ENCODE results near the gene TBC1D22A. TPM values are rescaled to one million over a fixed set of nuclear protein-coding genes. Genes with fewer than 3 reads are reported as not detected.
A peak's percentile ranks its signal among the peaks of the same experiment; 100 is the strongest.

The TBC1D22A gene
- polyA plus RNA-seq, 1 donor: 19.0 TPM

DNA sequence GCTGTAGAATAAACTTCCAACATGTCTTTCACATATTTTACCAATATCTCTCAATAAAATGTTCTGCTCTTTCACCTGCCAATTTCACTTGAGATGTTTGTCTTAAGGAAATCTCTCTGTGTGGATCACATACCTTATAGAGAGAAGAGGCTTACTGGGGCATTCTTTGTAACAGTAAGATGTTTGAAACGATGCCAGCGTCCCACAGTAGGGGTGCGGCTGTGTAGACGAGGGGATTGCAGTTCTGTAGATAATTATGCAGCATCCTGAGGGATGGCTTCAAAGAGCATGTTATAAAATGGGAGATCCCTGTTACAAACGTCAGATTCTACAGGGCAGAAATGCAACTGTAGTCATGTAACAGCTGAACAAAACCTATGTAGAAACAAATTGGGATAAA, 200.0 kb downstream of the TBC1D22A start:
- DNase-seq: no peak

DNA sequence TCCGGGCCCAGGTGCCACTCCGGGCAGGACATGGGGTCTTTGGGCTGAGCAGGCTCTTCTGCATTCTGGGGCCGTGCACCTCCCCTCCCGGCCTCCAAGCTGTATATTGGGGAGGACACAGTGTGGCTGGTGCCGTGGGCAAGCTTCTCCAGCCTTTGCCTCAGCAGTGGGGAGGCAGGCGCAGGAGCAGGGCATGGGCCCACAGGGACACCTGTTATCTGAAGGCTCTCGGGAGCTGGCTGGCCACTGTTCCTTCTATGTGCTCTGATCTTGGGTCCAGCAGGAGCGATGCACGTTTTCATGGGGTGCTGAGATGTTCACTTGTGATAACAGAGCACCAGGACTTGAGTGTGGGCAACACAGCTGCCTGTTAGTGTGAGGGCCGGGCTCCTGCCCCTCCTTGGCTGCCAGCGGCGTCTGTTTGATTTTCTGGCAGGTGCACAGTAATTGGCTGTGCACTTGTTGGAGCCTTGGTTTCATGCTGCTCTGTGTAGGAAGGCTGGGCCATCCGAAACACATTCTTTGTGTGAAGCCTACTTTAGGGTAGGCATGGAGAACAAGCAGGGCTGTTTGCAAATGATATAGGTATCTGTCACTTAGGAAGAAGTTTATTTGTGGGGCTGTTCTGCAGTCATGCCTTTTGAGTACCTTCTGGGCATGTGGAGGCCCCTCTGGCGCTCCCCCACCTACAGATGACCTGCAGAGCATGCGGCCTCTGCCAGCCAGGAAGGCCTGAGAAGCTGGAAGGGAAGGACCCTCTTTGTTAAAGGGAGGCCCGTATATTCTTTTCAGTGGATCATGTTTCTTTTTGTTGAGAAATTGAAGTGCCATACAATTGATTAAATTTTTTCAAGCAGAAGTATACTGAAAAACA, 201.5 kb downstream of the TBC1D22A start:
- DNase-seq: no peak

DNA sequence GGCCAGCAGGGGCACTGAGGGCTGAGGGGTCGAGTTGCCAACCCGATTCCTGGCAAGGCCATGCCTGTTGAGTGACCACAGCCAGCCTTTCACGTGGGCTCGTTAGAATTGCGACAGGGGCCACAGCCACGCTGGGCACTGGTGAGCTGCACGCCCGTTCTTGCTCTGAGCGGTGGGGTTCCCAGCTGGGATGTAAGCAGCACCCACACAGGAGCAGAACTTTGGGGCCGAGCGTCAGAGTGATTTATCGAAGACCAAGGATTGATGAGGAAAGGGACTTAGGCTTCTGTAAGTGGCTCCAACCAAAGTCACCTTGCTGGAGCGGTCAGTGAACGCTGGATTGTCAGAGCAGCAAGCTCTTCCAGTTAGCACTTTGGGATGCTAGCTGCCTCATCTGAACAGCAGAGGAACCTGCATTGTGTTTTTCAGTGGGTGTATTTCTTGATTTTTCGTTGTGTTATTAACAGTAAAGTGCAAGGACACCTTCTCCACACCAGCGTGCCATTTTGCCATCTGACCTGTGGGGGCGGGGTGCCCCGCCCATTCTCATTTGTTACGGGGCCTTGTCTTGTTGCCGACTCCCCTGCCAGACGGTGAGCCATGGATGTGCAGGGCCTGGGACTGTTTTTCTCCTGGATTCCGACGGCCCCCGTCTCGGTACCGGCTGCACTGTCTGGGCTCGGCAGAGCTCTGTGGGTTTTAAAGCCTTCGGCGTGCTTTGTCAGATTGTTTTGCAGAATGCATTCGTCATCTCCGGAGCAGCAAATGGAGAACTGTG, 202.5 kb downstream of the TBC1D22A start:
- DNase-seq: no peak

DNA sequence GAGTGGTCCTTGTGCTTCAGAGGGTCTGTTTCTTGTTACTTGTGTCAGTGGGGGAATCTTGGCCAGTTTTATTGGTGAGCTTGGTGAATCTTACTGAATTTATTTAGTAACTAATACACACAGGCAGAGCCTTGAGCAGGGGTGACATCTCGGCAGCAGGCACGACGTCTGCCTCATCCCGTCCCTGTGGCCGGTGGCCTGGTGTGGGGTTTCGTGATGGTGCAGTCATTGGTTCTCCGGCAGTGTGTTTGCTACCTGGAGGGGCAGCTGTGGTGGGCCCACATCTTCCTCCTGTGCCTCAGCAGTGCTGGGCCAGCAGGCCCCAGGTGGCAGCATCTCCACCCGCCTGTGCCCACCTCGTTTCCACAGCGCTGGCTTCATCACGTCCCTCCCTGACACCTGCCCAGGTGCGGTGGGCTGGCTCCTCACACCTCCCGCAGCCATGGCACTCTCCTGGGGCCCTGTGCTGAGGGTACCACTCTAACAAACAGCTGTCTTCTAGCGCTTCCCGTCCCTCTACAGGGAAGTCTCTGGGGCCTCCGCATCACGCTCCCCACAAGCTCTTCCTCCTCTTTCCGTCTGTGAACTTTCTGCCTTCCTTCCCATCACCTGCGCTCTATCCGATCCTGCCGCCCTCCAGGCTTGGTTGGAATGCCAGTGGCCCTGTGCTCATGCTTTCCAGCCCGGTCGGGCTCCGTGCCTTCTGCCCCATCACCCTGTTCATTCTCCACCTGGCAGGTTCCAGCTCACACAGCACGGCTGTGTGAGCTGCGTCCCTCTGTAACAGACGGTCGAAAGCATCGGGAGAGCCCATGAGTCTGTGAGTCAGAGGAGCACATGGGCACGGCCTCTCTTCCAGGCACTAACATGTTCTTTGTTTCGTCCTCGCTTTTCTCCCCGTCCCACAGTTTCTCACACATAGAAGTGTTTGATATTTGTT, 203.4 kb downstream of the TBC1D22A start:
- no peak for DNase-seq

DNA sequence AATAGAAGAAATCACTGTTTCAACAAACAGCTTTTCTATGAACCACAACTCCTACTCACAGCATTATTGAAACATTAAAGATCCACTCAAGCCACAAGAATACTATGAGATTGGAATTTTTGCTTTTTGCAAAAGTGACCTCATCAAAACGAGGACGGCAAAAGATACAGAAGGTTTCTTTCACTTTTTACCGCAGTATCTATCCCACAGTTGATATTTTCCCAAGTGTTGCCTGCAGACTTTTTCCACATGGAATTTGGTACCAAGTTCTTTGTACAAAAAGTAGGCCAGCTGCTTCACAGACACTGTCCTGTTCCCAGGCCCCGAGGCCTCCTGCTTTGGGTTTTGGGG, 204.0 kb downstream of the TBC1D22A start:
- no peak for DNase-seq

DNA sequence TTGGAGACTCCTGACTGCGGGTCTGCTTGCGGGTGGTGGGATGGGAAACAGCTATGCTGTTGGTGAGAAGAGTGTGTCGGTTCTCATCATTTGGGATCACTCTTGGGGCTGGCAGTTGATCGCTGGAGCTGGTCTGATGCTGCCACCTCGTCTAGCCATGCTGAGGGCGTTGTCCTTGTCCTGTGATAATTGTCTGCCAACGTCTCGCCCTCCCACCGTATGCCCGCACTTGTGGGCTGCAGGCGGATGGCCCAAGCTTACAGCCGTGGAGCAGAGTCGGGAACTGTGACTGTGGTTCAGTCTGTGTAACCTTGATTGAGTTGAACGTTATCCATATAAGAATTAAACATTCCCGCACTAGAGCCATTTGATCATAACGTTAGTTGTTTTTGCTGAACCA, 204.4 kb downstream of the TBC1D22A start:
- DNase-seq: no peak

DNA sequence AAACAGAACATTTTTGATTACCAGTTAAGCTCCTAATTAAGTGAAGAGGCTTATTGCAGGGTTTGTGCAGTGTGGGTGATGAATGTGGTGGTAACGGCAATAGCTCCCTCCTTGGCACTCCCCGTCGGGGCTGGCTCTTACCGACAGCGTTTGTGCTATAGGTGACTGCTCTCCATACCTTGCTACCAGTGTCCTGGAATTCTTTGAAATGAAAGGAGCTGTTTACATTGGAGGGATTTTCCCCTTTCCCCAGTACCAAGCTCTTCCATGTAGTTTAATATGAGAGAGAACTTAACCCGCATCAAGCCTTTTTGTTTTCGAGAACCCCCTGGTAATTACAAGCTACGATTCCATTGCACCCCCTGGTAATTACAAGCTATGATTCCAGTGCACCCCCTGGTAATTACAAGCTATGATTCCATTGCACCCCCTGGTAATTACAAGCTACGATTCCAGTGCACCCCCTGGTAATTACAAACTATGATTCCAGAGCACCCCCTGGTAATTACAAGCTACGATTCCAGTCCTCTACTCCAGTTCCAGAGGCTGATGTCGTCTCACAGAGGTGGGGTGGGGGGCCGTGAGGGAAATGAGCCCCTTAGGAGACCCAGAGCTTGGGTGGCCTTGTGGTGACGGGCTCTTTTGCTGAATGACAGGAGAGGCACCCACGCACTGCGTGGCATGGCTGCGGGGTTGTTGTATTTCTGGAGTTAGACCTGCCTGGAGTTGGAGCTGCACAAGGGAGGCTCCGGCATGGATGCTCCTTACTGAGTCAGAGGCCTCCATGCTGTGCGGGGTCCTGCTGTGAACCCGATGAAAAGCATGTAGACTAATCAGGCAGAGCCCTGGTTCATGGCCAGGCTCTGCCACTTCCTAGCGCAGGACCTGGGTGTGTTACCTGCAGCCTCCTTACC, 205.3 kb downstream of the TBC1D22A start:
- DNase-seq: no peak

DNA sequence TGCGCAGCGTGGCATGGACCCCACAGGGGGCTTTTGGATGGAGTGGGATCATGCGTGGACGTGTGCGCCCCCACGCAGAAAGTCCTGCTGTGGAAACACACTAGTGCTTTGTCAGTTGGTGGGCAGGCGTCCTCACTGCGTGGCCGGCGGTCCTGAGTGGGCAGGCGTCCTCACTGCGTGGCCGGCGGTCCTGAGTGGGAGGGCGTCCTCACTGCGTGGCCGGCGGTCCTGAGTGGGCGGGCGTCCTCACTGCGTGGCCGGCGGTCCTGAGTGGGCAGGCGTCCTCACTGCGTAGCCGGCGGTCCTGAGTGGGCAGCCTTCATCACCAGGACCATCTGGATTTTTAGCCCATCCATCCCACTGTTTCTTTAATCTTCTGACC, 205.9 kb downstream of the TBC1D22A start:
- no peak for DNase-seq

DNA sequence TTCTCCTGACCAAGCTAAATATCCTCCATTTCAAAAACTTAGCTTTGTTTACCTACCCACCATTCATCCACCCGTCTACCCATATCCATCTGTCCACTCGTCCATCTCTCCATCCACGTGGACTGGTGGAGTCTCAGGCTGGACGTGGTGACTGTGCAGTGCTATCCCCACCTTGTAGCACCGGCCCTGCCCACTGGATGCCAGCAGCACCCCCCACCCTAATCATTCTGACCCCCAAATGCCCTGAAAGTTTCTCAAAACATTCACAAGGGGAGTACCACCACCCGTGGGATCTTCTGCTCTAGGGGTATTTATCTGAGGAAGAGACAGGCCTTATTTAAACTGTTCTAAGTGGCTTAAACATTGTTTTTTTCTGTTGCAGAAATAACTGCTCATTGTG, 206.4 kb downstream of the TBC1D22A start:
- DNase-seq: no peak

DNA sequence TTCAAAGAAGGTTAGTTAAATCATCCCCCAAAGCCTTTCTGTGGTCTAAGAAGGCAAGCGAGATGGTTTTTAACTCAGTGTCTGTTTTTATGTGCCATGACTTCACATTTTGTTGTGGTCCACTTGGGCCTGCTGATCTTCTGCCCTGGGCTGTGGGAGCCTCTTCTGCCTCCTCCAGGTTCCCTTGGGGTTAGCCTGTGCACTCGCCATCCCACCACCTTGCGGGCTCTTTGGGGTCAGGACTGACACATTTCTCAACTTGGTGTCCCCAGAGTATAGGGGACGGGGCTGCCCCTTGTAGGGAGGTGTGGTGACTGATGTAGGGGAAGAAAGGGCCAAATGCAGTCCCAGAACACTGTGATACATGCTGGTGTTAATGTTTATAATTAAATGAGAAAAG, 207.0 kb downstream of the TBC1D22A start:
- no peak for DNase-seq

DNA sequence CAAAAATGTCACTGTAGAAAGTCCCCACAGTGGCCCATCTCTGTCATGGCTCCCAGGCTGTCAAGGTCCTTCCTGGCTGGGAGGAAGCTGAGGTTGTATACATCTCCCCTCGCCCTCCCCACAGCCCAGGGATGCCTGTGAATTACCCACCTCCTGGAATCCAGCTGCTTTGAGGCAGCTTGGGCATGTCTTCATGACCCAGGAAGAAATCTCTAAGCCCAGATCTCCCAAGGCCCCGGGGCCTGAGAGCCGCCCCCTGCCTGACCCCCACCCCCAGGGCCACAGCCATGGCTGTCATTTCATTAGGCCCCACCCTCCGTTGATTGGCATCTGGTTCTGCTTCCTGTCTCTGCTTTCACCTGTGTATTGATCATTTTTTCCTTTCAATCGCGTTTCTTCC, 207.5 kb downstream of the TBC1D22A start:
- no peak for DNase-seq

DNA sequence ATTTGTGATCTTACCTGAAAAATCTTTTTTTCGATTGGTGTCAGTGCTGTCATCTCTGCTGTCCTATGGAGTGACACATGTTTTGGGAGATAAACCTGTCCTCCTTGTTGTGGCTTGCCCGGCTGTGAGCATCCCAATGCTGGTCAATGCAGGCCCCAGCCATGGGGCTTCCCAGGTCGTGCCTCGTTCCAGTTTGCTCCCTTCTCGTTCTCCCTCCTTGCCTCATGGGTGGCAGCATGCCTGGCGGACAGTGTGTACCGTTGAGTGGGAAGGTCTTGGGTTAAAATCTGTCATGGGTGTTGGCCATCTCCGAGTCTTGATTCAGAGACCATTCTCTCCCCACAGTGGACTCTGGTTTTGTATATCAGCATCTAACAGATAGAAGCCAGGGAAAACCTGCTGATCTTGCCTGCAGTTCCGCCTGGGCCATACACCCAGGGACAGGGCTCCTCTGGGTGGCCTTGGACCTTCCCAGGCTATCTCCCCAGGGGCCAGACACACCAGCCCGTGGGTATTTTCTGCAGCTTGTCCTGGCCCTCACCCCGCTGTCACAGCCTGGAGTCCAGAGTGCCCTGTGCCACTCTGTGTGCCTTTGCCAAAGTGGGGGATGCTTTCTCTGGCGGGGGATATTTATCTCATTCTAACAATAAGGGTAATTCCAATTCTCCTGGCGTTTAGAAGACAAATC, 208.1 kb downstream of the TBC1D22A start:
- DNase-seq: no peak

DNA sequence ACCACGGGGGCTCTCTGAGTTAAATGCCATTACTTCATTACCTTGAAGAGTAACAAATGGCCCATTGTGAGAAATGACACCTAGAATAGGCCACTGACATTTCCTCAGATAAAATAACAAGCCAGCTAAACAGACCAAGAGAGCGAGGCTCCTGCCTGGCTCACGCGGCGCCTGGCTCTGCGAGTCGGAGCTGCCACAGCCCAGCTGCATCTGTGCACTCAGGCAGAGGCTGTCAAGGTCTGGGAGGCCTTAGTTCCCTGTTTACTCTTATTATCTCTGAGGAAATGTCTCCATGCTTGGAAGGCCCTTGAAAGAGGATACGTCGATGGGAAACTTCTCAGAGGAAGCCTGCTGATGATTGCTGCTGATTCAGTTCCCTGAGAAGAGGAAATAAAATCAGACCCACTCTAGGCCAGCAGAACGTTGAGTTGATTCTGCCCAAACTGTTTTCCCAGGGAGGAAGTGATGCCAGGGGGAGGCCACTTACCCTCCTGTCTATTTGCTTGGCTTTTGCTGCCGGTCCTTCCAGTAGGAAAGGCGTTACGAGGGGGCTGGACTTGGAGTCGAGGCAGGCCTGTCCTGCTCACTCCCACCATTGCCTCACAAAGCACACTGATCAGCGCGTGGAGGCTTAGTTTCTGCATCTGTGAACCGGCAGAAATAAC, 208.8 kb downstream of the TBC1D22A start:
- DNase-seq: peak; percentile 49

DNA sequence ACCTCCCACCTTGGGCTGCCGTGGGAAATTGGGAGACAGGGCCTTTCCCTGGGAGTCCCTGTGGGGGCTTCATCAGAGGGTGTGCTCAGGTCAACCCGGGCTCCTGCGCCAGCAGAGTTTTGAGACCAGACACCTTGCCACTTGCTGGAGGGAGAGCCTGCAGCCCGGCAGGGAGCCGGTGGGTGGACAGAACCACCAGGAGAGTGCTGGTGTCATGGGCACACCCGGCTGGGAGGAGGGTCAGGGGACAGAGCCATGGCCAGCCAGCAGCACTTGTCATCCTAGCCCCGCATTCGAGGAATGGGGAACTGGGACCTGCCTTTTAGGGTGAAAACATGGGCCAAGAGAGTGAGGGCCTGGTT, 209.3 kb downstream of the TBC1D22A start:
- DNase-seq: no peak

DNA sequence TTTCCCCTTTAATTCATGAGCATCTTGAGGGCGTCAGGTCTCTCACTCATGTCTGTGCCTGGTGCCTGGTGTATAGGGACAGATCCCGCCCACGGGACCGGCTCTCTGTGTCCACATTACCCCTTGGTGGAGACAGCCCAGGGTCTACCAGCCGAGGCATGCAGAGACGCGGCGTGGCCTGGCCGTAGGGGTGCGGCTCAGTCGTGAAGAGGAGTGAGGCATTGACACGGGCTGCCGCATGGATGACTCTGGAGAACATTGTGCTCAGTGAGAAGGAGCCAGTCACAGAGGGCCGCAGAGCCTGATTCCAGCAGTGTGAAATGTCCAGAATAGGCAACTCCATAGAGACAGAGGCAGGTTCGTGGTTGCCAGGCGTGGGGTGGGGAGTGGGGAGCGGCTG, 209.8 kb downstream of the TBC1D22A start:
- DNase-seq: no peak

DNA sequence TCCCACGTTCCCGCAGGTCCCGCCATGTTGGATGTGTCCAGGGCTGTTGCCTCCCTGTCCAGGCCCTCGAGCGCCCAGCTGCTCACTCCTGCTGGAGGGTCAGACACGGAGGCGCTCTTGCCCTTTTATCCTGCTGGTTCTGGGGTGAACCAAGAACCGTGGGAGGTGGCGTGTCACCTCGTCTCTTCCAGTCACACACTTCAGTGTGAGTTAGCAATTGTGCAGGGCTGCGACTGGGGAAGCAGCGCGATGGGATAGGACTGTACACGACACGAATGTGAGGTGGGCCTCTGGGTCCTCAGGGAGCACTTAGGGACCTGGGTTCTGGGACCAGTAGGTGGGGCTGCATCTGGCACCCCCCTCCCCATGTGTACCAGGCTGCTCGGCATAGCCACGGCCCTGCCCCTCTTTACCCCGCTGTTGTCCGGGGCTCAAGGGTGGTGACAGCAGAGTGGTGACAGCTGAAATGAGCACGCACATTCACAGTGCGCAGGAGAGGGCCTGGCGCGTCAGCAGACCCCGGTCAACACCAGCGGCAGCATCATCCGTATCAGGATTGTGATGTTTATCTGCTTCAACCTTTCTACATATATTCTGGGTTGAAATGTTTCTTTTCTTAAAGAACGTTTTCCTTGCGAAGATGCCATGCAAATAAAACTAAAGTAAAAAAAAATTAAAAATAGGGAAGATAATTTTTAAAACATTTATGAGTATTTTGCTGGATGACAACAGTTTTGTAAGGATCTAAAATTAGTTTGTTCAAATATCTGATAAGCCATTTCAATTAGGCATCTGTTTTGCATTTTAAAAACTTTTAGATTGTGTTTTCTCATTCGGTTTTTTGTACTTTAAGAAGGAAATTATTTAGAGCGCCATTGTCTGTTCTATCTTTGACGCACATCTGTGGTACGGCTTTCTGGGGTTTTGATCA, 210.7 kb downstream of the TBC1D22A start:
- DNase-seq: no peak

DNA sequence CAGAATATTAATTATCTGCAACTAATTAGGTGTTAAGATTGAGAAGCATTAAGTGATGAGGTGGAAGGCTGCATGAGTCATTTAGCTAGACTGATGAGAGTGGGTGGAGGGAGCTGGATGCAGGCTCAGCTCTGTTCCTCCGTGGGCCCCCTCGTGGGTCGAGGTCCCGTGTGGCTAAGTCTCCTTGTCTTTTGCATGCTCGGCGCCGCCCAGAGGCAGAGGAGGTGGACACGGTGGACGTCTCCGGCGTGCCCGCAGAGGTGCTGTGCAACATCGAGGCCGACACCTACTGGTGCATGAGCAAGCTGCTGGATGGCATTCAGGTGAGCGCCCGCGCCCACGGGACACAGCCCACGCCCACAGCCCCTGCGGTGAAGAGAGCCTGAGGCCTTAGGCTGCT, 211.6 kb downstream of the TBC1D22A start:
- DNase-seq: no peak

DNA sequence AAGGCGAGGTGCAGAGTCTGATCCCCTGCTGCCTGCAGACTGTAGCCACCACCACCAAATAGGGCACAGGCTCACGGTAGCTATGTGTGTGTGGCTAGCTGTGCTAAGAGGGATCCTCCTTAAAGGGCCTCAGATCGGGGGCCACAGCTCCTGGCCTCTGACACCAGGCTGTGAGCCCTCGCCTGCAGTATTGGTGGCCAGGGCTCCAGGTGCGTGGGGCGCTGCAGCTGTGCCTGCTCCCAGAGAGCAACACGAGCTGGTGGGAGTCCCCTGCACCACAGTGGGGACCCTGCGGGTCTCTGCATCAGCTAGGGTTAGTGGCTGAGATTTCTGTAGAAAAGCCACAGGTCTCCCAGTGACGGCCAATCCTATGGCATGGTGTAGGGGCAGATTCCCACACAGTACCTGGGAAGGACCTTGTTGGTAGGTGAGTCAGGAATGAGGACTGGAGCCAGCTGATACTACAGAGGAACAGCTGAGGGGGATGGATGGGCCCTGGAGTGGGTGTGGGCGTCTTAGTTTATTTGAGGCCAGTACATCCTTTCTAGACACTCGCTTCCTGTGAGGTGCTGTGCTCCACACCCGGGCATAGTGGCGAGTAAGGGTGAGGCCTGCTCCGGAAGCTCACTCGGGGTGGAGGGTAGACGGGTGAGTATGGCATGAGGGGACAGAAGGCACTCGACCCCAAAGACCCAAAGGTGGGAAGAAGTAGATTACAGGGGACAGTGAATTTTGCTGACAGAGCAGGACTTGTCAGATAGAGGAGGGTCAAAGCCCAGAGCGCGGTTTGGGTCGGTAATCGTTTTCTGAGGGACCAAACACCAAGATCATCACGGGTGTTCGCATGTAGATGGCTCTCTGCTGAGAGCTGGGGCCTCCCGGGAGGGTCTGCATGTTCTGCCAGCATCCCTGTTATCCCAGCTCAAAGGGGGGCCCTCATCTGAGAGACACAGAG, 212.5 kb downstream of the TBC1D22A start:
- DNase-seq: no peak

Measured in hindlimb muscle (tissue), 1 donor.